SU-DHL-6 (cell line): Measurements from ENCODE around the gene CCDC88C.

ENCODE experiments used
- CTCF ChIP-seq: fragments of 200-600 bp; sonication (generic); IDR thresholded peaks from one replicate; pipeline ENCODE4 v1.5.1; 2017; ENCODE audit warnings: antibody characterized with exemption, mild to moderate bottlenecking, low read length, moderate library complexity; ENCODE audit not compliant: insufficient read depth, poor library complexity, severe bottlenecking
- EZH2phosphoT487 ChIP-seq: fragments of 200-600 bp; sonication (generic), shearing (Covaris generic); conservative IDR thresholded peaks from 2 replicates; pipeline ENCODE4 v1.6.1; 2018; ENCODE audit warnings: mild to moderate bottlenecking, antibody characterized with exemption, low read length, moderate library complexity, mixed read lengths

- TF ChIP-seq CTCF (no peak), EZH2phosphoT487 (no peak)
Measured at GRCh38 chr14:91292491-91292890, 125.1 kb downstream of the CCDC88C start.
